RWPE2 (cell line): ENCODE measurements around the gene PPIG.
"Not testable (repeated sequence)": the region's sequence is repeated elsewhere in the genome, so short reads cannot be mapped to it uniquely, and the experiment has no call there.

Experiments
- ATAC-seq: fragments of 200-7000 bp; cut with Tn5 transposase; 3 replicates; pipeline ENCODE4 v1.9.1; 2021; ENCODE audit warnings: low read depth
- DNase-seq: peaks from one replicate; pipeline ENCODE4 v3.0.0-alpha.2; 2020; ENCODE audit warnings: low spot score
- H3K27ac ChIP-seq: fragments of 450-650 bp; 2 replicates; pipeline ENCODE4 v1.5.1; 2017; ENCODE audit warnings: mild to moderate bottlenecking; ENCODE audit not compliant: poor library complexity, severe bottlenecking
- H3K27me3 ChIP-seq: fragments of 250-450 bp; sonication (Bioruptor Pico); 2 replicates; pipeline ENCODE4 v1.5.1; 2021; ENCODE audit warnings: mild to moderate bottlenecking, moderate library complexity; ENCODE audit not compliant: insufficient read depth, poor library complexity, severe bottlenecking
- H3K36me3 ChIP-seq: fragments of 250-450 bp; sonication (Bioruptor Pico); 2 replicates; pipeline ENCODE4 v1.5.1; 2020; ENCODE audit warnings: low read depth, mild to moderate bottlenecking, moderate library complexity
- H3K4me1 ChIP-seq: fragments of 250-450 bp; sonication (Bioruptor Pico); 2 replicates; pipeline ENCODE4 v1.5.1; 2021; ENCODE audit warnings: mild to moderate bottlenecking, moderate library complexity; ENCODE audit not compliant: insufficient read depth, poor library complexity, severe bottlenecking
- H3K4me3 ChIP-seq: fragments of 250-450 bp; sonication (Bioruptor Pico); 2 replicates; pipeline ENCODE4 v1.5.1; 2021; ENCODE audit warnings: mild to moderate bottlenecking, moderate library complexity; ENCODE audit not compliant: severe bottlenecking
- H3K9me3 ChIP-seq: fragments of 250-450 bp; sonication (Bioruptor Pico); 2 replicates; pipeline ENCODE4 v1.5.1; 2021; ENCODE audit warnings: mild to moderate bottlenecking, moderate library complexity; ENCODE audit not compliant: severe bottlenecking
- CTCF ChIP-seq: fragments of 450-650 bp; IDR thresholded peaks from one replicate; pipeline ENCODE4 v1.5.1; 2017; ENCODE audit warnings: mild to moderate bottlenecking, moderate library complexity; ENCODE audit not compliant: poor library complexity, severe bottlenecking

The PPIG gene

GRCh38 chr2:169579044-169579443 is 5.1 kb upstream of the PPIG start:
- DNase-seq = no peak
- Histone ChIP-seq H3K4me1 (peaks cover 3% of the 10 kb centered on the region), H3K4me3 (no peak overlapping the region), H3K9me3 (no peaks in the 10 kb centered on the region), H3K27me3 (no peaks in the 10 kb centered on the region), H3K27ac (no peak overlapping the region), H3K36me3 (no peaks in the 10 kb centered on the region)
- no peak for TF ChIP-seq CTCF
- ATAC-seq = no peak

GRCh38 chr2:169582552-169583266 is 1.4 kb upstream of the PPIG start:
- H3K9me3 ChIP-seq, H3K4me3 ChIP-seq, H3K27ac ChIP-seq, ATAC-seq, H3K36me3 ChIP-seq, H3K4me1 ChIP-seq, H3K27me3 ChIP-seq, DNase-seq: not testable (repeated sequence)

GRCh38 chr2:169583518-169583917 is 633 bp upstream of the PPIG start:
- Histone ChIP-seq H3K4me3 (no peak overlapping the region), H3K27ac (peak overlapping the region; percentile 83), H3K4me1 (peaks cover 7% of the 10 kb centered on the region), H3K36me3 (peaks cover 5% of the 10 kb centered on the region; the same call in 1 of the 2 replicates), H3K27me3 (no peaks in the 10 kb centered on the region), H3K9me3 (no peaks in the 10 kb centered on the region)
- no peak for TF ChIP-seq CTCF
- DNase-seq (no peak), ATAC-seq (no peak)

GRCh38 chr2:169585673-169586072 is 1.5 kb downstream of the PPIG start:
- no peak for ATAC-seq
- peak overlapping the region; percentile 83 for H3K27ac ChIP-seq

GRCh38 chr2:169590804-169591203 is 6.7 kb downstream of the PPIG start:
- DNase-seq = no peak
- H3K27me3 ChIP-seq = no peaks in the 10 kb centered on the region
- peaks cover 11% of the 10 kb centered on the region for H3K36me3 ChIP-seq
- no peak for TF ChIP-seq CTCF
- H3K9me3 ChIP-seq = no peaks in the 10 kb centered on the region
- H3K27ac ChIP-seq = no peak overlapping the region
- no peak for ATAC-seq
- no peak overlapping the region for H3K4me3 ChIP-seq
- H3K4me1 ChIP-seq = peaks cover 7% of the 10 kb centered on the region

More at GRCh38 chr2:169585673-169586072, 1.5 kb downstream of the PPIG start:
- peaks cover 7% of the 10 kb centered on the region for H3K4me1 ChIP-seq
- H3K9me3 ChIP-seq = no peaks in the 10 kb centered on the region
- peak overlapping the region; percentile 78 for H3K4me3 ChIP-seq
- DNase-seq = no peak
- H3K36me3 ChIP-seq = peaks cover 5% of the 10 kb centered on the region; the same call in 1 of the 2 replicates
- H3K27me3 ChIP-seq = no peaks in the 10 kb centered on the region
- no peak for TF ChIP-seq CTCF

- not testable (repeated sequence) for ATAC-seq, H3K27me3 ChIP-seq, DNase-seq, H3K9me3 ChIP-seq, H3K27ac ChIP-seq, H3K4me3 ChIP-seq, H3K4me1 ChIP-seq
- peaks cover 12% of the 10 kb centered on the region for H3K36me3 ChIP-seq
Observed at GRCh38 chr2:169596546-169596945, 12.4 kb downstream of the PPIG start.
